Neural progenitor cell (in vitro differentiated cells): ENCODE data around the gene LAMA2.

Source experiments
- EZH2 ChIP-seq: fragments of 200-600 bp; sonication (generic); IDR thresholded peaks from 2 replicates; pipeline ENCODE4 v1.6.1; 2017; ENCODE audit warnings: antibody characterized with exemption, mild to moderate bottlenecking, moderate library complexity
- EZH2phosphoT487 ChIP-seq: fragments of 200-600 bp; sonication (generic); IDR thresholded peaks from 2 replicates; pipeline ENCODE4 v1.6.1; 2017; ENCODE audit warnings: antibody characterized with exemption
- TF ChIP-seq, protein P1 (sequence below): fragments of 200-600 bp; sonication (generic); IDR thresholded peaks from 2 replicates; pipeline ENCODE4 v1.5.1; 2017; ENCODE audit warnings: antibody characterized with exemption, mild to moderate bottlenecking

DNA sequence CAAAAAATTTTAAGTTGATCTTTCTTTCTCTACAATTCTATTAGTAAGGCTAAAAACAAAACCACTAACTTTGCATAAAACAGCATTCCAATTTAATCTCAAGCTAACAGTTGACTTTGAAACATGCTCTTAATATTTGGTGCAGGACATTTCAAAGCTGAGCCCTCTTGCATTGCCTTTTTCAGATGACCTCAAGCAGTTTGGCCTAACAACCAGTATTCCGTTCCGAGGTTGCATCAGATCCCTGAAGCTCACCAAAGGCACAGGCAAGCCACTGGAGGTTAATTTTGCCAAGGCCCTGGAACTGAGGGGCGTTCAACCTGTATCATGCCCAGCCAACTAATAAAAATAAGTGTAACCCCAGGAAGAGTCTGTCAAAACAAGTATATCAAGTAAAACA lies 633.1 kb downstream of the LAMA2 start:
- TF ChIP-seq, protein P1, sequence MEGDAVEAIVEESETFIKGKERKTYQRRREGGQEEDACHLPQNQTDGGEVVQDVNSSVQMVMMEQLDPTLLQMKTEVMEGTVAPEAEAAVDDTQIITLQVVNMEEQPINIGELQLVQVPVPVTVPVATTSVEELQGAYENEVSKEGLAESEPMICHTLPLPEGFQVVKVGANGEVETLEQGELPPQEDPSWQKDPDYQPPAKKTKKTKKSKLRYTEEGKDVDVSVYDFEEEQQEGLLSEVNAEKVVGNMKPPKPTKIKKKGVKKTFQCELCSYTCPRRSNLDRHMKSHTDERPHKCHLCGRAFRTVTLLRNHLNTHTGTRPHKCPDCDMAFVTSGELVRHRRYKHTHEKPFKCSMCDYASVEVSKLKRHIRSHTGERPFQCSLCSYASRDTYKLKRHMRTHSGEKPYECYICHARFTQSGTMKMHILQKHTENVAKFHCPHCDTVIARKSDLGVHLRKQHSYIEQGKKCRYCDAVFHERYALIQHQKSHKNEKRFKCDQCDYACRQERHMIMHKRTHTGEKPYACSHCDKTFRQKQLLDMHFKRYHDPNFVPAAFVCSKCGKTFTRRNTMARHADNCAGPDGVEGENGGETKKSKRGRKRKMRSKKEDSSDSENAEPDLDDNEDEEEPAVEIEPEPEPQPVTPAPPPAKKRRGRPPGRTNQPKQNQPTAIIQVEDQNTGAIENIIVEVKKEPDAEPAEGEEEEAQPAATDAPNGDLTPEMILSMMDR = no peak
- TF ChIP-seq EZH2phosphoT487 (no peak), EZH2 (no peak)
